NCI-H1092 treated with DMSO at 0.1 percent for 48 hours (cell line): Measurements from ENCODE around the gene SND1.

ENCODE experiments used
- DNase-seq: peaks from one replicate; lab custom pipeline; 2025; lab: John Stamatoyannopoulos, UW

Gene SND1

DNA sequence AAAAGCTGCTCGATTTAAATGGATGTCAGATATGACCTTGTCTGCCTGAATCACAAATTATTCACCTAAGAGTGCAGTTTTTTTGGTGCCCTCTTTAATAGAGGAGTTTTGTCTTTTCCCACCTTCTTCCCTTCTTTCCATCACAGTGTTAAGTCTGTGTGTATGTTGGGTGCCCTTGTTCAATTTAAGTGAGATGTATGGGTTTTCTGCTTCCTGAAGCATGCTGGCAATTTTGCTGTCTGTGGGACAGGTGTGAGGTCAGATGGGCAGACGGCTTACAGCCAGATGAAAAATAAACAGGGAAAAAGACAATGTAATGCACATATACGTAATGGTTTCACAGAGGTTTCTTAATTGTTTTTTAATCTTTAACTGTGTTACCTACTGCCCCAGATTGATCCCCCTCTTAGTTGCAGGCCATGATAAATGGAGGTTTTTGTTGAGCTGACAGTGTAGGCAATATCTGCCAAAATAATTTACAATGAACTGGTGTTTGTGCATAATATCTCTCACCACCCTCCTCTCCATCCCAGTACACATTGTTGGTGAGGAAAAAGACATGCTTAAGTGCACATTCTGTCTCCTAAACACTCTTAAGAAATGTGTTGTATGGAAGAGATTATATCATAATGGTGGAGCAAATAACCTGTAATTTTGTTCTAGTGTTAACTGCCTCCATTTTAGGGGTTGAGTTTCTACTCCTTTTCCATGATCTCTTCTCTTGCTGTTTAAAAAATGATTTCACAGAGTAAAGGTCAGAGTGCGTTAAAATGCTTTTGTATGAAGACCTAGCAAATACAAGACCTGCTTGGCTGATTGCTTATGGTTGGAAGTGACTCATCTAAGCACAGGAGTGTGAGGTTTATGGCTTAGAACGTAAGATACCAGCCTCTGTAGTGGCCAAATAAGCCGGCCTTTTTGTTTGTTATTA is 255.4 kb downstream of the SND1 start:
- no peak for DNase-seq

DNA sequence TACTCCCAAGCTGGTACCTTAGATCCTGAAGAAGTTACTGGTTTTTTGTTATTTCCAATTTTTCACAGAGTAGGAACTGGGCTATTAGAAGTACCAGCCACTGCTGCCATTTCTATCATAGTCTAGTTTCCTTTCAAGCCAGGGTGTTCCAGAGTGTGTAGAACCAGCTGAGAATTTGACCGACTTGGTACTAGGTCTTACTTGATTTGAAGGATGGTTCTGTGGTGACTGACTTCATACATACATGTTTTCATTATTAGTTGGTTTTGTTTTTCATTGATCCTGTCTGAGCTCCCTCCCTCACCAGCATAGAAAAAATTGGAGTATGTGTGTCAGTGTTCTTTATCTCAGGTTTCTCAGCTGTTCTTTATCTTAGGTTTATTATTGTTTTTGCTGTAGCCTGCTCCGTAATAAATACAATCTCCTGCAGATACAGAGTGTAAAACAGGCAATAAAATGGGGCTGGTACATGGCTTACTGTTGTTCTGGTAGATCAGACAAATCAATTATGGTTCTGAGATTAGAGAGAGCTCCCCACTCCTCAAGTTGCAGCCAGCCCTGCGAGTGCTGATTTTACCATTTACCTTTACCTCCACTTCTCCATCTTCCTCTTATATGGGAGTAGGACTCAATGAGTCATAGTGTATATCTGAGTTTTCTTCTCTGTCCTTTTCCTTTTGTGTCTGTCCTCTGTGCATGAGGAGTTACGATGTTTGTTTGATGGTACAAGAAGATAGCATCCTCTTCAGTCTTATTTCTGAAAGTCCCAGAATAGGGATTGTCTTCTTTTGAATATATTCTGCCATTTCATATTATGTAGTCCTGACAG is 256.6 kb downstream of the SND1 start:
- DNase-seq = no peak

DNA sequence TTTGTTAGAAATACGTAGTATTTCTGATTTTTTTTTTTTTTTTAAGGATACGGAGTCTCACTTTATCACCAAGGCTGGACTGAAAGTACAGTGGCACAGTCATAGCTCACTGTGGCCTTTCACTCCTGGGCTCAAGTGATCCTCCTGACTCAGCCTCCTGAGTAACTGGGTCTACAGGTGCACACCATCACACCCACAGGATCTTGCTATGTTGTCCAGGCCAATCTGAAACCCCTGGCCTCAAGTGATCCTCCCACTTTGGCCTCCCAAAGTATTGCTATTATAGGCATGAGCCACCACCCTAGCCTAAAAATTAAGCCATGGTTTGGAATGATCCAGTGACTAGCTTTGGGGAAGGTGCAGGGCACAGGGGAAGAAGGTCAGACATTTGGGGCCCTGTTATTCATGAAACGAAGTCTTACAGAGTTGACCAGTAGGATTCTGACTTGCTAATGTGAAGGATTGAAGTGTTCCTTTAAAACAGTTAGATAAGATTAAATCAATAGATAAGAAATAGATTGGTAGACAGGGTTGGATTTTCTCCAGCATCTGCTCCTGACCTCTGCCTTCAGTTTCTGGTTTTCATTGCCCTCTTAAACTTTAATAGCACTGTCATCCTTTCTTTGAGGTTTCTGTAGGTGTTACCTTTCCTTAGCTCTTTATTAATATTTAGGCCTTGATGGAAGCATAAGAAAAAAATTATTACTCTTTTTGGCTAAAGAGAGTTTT is 257.6 kb downstream of the SND1 start:
- DNase-seq = no peak

DNA sequence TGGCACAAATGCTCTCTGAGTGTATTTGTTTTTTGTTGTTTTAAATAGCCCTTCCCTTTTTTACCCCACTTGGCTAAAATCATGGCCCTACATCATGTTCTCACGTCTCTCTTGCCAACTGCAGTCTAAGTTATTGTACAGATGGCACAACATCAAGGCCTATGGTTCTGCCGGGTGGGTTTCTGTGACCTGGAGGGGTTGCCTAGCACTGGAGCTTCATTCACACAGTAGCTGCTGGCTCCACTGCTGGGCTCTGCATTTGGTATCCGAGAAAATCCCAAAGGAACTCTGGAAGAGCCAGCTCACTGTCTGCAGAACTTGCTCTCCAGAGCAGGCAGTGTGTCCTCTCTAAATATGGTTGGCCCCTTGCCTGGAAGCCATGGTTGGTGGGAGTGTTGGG is 258.7 kb downstream of the SND1 start:
- no peak for DNase-seq

DNA sequence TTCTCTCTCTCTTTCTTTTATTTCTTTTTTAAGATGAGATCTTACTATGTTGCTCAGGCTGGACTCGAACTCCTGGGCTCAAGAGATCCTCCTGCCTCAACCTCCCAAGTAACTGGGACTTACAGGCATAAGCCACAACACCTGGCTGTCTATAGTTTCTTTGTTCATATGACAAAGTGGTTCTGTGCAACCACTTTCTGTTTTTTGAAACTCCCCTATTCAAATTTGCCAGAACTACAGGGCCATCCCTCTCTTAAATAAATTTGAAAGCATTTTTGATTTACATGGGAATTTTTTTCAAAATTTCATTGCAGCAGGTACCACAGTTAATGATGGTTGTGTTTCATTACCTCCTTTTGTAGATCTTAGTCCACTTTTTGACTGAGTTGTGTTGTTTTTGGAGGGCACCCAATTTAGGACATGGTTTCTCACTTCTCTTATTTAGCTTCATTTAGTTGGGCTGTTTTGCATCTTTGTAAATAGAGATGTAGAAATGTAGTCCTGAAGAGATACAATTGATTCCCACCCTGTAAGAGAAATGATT is 260.0 kb downstream of the SND1 start:
- no peak for DNase-seq

DNA sequence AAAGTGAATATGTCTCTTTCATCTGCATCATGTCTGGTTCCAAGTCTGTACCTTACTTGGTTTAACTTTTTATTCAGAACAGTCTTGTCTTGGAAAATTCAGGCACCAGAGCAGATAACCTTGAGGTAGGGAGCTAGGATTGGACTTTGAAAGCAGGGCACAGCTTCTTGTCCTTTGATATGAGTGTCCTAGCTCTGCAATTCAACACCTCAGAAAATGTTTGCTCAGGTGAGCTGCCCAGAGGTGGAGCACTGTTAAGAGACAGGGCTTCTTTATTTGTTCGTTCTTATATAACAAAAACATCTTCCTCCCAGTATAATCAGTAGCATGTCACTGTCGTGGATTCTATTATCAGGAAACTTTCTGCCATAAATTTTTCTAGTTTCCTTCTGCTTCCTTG is 260.9 kb downstream of the SND1 start:
- no peak for DNase-seq

DNA sequence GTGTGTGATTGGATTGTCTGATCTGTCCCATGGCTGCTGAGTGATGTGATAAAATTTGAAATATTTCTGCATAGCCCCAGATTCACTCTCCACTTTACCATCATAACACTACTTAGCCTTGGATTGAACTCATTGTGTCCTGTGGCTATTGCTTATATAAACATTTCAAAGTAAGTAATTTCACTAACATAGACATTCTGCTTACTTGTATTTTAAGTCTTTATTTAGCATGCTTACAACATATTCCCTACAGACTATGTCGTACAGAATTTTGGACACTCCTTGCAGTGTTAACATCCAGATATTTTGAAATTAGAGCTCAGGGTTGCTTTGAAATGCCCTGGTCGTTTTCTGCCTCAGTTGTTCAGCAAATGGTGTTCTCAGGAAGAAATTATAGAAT is 261.7 kb downstream of the SND1 start:
- no peak for DNase-seq

DNA sequence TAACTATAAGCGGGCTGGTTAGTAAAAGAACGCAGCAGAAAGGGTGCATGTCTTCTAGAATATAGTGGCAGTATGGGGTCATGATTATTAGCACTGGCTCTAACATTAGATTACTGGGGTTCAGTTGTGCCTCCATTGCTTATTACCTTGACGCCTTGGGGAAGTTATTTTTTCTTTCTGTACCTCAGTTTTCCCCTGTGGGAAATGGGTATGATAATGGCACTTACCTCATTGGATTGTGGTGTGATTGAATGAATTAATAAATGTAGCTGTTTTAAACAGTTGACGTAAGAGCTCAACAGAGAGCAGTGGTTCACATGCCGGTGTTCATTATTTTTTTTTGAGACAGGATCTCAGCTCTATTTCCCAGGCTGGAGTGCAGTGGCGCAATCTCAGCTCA is 262.7 kb downstream of the SND1 start:
- no peak for DNase-seq

DNA sequence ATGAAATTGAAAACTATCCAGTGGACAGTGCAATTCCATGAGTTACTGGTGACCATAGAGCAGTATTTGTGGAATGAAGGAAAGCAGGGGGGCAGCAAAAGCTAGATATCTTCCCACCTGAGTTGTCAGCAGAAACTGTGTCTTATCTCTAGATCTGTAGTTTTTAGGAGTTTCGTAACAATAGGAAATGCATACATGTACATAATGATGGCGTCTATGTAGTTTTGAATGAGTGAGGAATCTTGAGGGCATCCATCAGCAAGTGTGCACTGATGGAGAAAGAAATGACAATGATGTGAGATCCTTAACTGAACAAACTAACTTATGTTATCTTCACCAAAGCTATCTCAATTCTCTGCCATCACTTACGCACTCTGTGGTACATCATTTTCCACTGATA is 264.7 kb downstream of the SND1 start:
- DNase-seq = no peak

DNA sequence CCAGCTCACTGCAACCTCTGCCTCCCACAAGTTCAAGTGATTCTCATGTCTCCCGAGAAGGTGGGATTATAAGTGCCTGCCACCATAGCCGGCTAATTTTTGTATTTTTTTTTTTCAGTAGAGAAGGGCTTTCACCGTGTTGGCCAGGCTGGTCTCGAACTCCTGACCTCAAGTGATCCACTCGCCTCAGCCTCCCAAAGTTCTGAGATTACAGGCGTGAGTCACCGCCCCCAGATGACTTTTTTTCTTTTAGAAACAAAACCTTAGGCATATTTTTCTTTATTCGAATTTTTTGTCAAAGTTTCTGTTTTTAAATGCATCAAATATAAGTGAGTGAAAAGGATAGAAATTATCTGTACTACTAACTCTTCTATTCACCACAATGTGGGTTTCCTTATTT is 266.1 kb downstream of the SND1 start:
- DNase-seq = no peak

DNA sequence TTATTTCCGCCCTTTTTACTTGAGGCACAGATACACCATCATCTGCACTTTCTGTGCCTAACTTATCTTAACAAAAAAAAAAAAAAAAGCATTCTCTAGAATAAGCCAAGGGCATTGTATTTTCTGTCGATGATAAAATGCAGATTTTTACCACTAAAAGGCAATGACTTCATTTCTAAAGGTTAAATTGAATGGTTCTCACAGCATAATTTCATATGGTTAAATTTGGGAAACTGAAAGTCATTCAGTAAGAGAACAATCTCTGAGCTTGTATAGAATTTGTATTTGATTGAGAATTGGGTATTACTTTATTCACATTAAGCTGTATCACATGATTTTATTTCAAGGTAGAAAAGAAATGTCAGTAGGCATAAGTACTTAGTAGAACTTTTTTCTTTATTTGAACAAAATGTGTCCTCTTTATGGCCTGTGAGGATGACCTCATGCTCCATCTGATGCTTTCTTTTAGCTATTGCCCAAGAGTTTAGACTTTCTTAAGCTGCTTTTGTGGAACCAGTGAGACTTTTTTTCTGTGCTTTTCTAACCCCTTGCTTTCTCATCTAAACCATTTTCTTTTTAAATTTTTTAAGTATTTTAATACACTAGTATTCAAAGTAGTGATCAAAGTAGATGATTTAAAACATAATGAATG is 268.9 kb downstream of the SND1 start:
- no peak for DNase-seq

DNA sequence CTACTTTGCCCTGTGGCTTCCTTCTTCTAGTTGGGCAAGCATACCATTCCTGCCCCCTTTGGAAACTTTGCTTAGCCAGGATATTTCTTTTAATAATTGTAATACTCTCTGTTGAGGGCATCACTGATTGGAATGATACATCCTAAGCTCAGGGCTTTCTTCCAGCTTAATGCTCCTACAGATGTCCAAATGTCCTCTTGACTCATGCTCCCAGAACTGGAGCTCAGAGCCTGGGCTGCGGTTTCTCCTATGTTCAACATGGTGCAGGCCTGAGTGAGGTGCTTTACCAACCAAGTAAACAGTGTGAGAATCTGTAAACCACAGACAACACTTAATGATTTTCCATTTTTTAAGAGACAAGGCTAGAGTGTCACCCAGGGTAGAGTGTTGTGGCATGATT is 270.7 kb downstream of the SND1 start:
- no peak for DNase-seq

DNA sequence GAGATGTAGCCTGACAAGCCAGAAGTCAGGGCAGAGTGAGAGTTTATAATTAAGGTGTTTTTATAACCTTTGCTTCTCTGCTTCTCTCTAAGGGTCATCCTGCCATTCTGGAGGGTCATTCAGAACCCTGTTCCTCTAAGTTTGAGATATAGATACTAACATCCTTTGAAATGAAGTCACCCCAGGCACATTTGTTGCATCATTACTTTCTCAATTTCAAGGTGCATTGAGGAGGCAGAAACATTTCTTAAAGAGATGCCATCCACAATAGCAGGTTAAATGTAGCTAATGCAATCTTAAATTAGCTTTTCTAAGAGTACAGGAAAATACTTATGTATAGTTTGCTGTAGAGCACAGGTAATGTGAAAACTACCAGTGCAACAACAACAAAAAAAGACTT is 272.9 kb downstream of the SND1 start:
- DNase-seq = no peak

DNA sequence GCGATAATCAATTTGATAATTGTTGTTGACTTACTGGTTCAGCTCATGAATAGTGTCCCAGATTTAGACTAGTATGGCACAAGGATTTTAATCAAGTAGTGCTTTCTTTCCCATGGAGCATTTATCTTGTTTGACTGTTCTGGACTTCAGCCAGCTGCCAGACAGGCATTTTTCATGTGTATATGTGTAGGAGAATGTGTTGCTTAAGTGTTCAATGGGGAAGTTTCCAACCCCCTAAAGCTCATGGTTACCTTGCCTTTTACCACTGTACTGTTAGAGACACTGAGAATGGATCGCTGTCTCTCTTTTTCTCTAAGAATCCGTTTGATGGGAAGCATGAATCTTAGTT is 275.3 kb downstream of the SND1 start:
- no peak for DNase-seq

DNA sequence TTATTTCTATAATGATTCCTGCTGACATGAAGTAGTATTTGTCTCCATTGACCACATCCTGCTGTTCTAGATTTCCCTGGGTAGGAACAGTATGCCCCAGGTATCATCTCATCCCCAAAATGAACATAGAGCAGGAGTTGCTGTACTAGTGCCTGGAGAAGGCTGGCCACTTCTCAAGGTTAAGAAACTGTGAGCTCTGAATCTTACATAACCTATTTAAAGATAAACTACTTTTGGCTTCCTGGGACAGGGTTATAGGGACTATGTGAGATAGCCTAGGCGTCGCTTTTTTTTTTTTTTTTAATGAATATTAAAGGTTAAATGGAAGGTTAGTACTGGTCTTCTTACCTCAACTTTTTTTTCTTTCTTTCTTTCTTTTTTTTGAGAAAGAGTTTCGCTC is 276.2 kb downstream of the SND1 start:
- DNase-seq = no peak

DNA sequence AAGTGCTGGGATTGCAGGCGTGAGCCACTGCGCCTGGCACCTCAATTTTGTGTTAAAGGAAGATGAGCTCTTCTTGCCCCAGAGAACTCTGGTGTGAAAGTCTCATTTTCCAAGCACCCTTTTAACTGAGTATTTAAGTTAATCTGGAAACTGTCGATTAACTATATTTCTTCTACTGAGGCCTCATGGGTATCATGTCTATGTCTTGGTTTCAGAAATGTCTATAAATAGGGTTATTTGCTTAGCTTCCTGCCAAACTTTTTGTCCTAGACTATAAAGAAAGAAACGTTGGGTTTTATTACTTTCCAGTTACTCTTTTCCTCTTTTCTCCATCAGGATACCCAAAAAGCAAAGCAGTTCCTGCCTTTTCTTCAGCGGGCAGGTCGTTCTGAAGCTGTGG is 276.9 kb downstream of the SND1 start:
- no peak for DNase-seq

DNA sequence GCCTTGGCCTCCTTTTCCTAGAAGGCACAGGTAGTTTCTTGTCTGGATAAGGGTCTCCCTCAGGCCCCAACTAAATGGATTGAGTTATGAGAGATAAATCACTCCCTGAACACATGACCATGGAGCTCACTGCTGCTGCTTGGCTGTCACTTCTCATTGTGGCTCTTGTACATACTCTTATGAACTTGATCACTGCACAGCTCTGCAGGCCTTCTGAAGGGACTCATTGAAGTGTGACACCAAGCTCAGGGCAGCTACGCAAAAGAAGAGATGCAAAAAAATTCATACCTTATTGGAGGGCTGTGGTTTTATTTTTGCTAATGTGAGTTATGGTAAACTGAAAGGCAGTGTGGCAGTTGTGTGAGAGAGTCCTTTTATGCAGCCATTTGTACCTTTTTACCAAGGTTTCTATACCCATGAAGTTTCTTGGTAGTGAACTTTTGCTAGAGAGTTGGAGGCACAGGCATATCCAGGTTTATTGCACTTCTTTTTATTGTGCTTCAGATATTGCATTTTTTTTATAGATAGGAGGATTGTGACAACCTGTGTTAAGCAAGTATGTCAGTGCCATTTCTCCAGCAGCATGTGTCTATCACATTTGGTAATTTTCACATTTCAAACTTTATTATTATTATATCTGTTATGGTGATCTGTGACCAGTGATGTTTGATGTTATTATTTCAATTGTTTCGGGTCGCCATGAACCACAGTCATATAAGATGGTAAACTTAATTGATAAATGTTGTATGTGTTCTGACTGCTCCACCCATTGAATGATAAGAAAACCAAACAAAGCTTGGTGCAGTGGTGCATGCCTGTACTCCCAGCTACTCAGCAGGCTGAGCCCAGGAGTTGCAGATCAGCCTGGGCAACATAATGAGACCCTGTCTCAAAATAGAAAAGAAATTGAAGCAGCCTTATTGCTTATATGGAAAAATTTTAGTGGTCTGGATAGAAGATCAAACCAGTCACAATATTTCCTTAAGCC is 278.6 kb downstream of the SND1 start:
- DNase-seq = no peak

DNA sequence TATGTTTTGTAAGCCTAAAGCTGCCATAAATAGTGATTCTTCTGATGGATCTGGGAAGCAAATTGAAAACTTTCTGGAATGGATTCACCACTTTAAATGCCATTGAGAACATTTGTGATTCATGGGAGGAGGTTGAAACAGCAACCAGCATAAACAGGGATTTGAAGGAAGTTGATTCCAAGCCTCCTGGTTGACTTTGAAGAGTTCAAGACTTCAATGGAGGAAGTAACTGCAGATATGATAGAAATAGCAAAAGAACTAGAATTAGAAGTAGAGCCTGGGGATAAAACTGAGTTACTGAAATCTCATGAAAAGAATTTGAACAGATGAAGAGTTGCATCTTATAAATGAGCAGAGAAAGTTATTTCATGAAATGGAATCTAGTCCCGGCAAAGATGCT is 280.1 kb downstream of the SND1 start:
- no peak for DNase-seq

DNA sequence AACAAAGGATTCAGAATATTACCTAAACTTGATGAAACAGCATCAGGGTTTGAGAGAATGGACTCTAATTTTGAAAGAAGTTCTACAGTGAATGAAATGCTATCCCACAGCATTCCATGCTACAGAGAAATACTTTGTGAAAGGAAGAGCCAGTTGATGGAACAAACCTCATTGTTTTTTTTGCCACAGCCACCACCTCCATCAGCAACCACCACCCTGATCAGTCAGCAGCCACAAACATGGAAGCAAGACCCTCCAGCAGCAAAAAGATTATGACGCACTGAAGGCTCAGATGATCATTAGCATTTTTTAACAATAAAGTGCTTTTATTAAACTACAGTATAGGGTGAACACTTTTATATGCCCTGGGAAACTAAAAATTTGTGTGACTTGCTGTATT is 280.5 kb downstream of the SND1 start:
- DNase-seq = no peak

DNA sequence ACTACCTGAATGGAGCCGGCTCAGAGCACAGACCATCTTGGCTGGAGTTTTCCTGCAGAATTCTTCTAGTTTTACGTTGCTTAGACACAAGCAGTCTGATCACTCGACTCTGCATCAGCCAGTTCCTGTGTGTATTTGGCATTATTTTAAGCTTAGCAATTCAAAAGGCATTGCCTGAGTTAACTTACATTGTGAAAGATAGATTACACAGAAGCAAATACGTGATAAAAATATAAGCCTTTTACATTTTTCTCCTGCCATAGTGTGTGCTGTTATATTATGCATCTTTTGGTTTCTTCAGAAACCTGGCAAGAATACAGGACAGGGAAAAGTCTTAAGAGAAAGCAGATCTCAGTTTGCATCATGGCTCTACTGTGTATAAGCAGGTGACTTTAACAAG is 281.2 kb downstream of the SND1 start:
- DNase-seq = no peak

DNA sequence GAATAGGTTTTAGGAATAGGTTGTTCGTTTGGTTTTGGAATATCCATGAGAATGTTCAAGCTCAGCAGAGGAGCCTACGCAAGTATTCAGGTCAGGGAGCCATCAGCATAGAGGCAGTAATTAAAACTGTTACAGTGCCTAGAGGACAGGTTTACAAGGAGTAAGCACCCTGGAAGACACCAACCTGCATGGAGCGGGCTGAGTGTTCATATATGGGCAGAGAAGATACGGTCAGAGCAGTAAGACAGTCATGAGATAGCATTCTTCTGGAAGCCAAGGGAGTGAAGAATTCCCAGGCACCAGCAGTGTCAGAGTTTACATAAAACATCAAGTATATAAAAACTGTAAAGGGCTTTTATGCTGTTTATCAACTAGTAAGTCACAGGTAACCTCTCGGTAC is 282.7 kb downstream of the SND1 start:
- DNase-seq = no peak
